Measurements from ENCODE around the gene CYP4V2.

CYP4V2 gene

DNA sequence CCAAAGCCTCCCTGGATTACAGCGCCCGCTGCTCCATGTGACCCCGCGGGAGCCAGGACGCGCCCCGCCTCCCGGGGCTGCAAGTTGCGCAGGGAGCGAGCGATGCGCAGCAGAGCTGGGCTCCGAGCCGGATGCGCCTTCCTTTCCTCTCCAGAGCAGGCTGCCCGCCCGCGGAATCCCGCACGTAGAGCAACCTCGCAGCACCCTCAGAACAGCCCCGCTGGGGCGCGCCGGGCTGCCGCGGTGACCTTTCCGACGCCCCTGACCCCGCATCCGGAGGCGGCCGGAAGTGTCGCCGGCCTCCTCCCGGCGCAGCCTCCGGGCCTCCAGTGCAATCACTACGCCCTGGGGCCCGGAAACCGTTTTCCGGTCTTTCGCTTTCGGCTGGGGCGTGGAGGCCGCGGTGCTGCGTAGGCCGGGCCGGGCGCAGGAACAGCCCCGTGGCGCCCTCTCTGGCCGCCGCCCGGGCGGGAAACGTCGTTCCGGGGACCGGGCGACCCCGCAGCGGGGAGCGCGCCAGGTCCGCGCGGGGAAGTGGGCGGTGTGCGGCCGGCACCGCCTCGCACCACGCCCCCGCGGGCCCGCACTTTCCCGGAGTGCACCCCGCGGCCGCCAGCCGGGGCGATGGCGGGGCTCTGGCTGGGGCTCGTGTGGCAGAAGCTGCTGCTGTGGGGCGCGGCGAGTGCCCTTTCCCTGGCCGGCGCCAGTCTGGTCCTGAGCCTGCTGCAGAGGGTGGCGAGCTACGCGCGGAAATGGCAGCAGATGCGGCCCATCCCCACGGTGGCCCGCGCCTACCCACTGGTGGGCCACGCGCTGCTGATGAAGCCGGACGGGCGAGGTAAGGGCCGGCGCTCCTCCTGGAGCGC, at the start of gene CYP4V2:
Gene CYP4V2, plus strand, starts transcription at position 368 of the 866 bp plus-strand sequence. Its CDS starts 257 bp downstream, at position 625.
- DNase-seq: peak; percentile 94 to 96 (median 95)

DNA sequence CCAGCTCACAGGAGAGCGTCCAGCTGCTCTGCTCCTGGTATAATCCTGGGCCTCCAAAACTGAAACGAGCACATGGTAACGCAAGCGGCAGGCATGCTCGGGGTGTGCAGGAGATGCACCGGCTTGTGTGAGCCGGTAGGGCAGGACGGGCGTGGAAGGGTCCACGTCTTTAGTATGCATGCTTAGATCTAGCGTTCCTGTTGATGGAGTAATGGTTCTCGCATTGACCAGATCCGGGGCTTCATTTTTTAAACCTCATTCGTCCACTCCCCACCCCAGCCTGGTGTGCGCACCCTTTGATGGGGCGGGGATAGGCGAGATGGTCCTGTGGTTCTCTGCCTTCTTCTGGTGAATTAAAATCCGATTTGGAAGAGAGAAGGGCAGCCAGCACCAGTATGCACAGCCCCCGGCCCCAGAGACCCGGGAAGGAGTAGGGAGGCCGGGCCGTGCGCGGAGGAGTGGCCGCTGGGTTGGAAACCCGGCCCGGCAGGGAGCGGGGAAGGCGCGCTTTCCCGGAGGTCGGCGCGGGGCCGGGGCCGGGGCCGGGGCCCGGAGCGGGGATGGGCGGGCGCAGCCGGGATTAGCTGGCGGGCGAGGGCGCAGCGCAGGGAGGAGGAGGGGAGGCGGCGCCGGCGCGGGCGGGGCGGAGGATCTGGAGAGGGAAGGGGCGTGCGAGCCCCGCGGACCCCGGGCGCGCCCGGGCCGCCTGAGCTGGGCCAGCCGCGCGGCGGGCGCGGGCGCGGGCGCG, 47.0 kb upstream of the CYP4V2 start:
- DNase-seq: no peak

DNA sequence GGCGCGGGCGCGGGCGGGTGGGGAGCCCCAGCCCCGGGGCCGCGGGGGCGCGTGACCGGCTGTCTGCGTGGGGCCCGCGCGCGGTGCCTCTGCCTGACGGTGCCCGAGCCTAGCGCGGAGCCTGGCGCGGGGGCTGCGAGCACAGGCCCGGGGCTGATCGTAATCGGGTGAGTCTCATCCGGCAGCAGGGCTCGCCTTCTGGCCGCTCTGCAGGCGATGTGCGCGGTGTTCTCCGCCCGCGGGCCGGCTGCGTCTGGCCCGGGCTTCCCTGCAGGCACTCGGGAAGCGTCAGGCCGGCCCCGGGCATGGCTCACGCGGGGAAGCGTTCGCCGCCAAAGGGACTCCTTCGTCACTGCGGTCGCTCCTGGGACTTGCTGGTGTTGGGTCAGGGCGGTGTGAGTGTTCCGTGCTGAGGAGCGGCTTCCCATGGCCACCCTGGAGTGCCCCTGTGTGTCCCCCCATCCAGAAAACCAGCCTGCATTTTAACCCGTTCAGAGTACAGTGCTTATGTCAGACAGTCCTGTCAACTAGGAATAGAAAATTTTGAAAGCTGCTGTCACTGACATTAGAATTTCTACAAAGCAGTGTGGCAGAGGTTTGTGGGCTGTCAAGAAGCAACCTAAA, 46.3 kb upstream of the CYP4V2 start:
- peak; percentile 13 to 36 (median 30) for DNase-seq

DNA sequence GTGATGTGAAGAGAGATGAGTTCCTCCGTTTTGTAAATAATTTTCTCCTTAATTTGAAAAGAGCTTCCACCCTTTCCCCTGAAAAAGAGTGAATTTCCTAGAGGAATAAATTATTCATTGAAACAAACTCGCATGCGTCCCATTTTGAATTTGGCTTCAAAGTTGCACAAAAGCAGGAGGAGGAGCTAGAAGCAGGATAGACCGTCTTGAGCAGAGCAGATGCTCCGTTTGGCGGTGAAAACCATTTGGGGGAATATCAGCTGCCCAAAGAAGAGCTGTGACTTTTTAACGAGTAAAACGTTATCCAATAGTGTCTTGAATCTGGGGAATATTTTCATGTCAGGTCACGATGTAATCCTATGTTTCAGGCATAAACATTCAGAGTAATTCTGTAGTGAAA, 44.9 kb upstream of the CYP4V2 start:
- no peak for DNase-seq

DNA sequence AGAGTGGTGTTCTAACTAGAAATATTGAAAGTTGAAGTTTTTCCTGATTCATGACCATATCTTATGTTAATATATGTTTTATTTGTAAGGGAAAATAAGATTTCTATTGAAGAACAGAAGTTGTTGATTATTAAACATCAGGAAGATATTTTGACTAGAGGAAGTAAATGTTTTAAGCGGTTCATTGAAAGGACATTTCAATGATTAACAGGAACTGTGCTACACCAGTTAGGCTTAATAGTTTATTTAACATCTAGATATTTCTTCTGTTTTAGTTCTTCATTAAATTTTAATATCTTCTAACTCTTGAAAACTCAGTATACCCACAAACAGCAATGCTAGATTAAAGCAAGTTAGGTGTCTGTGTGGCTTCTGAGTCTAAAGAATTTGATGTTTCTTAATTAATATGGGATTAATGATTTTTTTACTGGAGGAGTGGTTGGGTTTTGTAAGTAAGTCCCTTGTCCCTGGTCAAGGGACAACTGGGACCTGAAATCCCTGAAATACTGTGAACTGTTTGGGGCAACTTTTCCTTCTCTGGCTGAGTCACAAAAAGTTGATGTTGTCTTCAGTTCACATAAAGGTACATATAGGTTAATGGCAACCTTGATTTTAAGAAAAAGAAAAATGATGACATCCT, 42.9 kb upstream of the CYP4V2 start:
- DNase-seq: no peak

DNA sequence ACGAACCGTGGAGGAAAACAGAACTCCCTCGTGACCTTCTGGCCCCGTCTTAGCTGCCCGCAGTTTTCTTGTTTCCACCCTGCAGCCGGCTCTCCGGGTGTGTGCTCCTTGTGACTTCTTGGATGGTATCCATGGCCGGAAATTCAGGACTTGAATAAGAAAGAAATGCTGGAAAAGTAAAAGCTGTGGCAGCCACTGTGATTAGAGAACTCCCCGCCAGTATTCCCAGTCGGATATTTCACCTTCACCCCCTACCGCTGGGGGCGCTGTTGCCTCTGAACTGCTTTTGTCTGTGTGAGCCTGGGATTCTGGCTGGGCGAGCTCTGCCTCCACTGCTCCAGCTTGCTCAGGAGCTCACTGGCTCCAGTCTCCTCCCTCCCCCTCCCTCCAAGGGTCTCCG, 41.5 kb upstream of the CYP4V2 start:
- no peak for DNase-seq

DNA sequence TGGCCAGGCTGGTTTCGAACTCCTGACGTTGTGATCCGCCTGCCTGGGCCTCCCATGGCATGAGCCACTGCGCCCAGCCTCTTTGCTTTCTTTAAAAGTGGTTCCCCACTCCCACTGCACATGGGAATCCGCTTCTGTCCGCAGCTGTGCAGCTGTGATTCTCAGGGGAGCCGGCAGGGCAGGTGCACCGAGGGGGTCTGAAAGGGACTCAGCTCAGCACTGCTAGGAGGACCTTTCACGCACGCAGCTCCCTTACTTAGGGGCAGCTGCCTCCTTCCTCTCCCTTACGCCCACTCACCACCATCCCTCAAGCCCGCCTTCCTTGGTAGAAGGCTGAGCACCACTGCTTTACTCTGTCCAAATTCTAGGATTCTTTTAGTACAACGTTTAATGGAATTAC, 40.4 kb upstream of the CYP4V2 start:
- no peak for DNase-seq

DNA sequence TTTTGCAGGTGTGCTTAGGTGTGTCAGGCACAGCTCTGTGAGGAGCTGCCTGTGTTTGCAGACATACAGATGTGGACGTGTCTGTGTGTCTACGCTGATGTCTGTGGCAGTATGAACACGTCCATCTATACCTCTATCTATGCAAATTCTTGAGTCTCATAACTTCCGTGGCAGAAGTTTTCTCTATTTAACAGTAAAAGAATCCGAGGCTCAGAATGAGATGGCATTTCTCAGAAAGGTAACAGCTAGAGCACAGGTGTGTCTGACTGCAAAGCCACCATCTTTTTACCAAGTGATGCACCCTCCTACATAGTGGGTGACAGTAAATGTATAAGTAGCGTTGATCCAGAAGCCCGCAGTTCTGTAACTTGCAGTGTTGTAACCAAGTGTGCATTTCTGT, 39.9 kb upstream of the CYP4V2 start:
- no peak for DNase-seq

DNA sequence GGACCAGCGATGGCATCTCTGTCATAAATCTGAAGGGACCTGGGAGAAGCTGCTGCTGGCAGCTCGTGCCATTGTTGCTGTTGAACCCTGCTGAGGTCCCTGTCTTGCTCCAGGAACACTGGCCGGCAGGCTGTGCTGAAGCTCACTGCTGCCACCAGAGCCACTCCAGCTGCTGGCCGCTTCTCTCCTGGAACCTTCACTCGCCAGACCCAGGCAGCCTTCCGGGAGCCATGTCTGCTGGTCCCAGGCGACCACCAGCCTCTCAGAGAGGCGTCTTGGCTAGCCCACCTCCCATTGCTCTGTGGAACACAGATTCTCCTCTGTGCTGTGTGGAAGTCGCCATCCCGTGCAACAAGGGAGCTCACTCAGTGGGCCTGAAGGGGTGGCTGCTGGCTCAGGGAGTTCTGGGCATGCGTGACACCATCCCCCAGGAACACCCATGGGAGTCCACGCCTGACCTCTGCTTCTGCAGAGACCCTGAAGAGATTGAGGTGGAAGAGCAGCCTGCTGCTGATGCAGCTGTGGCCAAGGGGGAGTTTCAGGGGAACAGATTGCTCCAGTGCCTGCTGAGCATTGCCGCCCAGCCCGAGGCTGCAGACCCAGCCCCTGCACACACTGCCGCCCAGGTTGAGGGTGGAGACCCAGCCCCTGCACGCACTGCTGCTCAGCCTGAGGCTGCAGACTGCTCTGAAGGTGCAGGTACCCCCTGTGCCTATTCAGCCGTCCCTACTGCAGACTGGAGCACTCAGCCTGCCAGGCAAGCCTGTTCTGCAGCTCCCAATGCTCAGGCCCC, 33.1 kb upstream of the CYP4V2 start:
- DNase-seq: no peak

DNA sequence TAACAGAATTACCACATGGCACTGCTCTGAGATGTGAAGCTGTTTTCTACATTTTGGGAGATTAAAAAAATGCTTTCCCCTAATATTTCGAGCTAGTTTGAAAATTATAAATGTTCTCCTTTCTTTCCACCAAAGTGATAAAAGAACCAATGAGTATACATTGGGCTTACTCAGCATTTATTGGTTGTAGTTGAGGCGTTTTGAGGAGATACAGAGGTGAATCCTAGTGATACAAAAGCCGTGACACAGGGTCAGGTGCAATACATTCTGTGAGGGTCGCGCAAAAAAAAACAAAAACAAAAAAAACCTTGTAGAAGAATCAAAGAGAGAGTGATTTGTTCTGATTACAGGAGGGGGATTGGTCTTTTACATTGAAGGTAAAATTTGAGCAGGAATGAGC, 32.4 kb upstream of the CYP4V2 start:
- no peak for DNase-seq

DNA sequence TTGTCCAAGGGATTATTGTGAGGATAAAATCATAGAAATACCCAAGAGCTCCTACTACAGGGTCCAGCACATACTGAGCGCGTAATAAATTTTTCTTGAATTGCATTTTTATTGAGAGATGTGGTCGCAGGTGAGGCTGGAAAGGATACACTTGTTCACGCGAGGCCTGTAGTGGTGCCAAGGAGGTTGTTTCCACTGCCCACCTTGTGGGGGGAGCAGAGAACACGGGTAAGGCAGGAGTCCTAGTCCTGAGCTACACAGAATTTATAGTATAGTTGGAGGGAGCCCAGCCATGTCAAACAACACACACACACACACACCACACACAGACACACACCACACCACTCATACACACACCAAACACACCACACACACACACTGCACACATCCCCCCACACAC, 31.8 kb upstream of the CYP4V2 start:
- no peak for DNase-seq

DNA sequence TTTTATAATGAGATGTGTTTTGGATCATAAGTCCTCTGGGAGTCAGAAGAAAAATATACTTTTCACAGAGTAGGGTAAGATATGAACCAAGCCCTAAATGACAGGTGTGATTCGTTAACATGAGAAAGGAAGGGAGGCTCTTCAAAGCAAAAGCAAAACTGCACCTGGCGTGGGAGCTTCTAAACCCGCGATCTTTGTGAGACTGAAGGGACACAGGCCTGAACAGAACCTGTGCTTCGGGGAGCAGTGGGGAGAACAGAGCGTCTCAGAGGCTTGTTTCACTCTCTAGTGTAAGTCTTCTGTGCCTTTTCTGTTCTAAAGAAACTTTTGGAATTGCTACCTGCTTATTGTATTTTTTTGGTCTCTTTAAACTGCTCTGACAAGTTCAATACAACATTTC, 30.2 kb upstream of the CYP4V2 start:
- DNase-seq: no peak

DNA sequence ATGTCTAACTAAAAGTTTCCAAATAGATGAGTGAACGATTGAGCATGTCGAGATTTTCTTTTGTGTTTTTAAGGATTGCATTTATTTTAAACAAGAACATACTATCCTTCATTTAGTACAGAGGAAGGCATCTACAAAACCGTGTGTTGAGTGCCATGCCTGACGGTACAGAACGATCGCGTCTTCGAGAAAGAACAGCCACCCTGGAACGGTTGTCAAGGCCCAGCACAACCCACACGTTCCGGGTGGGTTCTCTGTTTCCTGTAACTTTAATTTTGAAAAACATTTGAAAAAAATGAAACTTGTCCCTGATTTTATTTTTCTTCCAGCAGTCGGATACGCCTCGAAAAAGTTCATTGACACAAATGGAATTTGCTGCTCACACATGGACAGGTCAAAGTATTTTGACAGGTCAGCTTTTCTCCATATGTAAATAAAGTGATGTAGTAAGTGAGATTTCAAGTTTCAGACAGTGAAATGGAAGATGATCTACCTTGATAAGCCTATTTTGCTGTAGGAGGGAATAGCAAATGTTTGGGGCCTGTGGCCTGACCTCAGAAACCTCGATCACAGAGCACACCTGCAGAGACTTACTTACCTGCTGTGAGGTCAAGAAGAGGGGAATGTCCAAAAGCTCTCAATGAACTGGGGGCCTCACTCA, 24.4 kb upstream of the CYP4V2 start:
- DNase-seq: no peak

DNA sequence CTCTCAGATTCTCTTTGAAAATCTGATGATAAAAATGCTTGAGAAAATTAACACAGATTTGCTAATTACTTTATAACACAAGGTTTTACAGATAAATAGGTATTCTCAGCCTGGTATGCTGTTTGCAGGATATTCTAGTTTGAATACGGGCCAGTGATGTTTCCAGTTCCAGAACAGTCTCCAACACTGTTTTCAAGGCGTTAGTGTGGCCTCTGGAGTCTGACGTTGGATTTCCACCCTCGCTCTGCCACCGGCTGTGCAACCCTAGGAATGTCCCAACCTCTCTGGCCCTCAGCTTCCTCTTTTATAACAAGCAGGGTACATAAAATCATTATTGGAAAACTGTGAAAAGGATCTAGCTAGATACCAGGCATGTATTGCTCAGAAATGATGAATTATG, 23.8 kb upstream of the CYP4V2 start:
- DNase-seq: no peak

DNA sequence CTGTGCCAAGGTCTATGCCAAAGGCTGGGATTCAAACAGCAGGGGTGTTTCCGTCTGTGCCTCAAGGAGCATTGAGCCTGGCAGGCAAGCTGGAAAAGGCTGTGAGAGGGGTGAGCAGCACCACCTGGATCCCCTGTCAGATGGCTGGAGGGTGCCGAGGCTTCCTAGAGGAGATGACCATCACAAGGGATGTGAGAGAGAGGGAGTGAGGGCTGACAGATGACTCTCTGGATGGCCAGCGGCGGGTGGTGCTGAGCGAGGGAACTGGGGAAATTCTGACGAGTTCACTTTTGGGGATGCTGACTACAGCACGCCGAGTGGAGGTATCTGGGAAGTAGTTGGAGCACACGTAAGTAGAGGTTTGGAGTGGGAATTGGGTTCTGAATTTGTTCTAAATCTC, 22.6 kb upstream of the CYP4V2 start:
- no peak for DNase-seq

DNA sequence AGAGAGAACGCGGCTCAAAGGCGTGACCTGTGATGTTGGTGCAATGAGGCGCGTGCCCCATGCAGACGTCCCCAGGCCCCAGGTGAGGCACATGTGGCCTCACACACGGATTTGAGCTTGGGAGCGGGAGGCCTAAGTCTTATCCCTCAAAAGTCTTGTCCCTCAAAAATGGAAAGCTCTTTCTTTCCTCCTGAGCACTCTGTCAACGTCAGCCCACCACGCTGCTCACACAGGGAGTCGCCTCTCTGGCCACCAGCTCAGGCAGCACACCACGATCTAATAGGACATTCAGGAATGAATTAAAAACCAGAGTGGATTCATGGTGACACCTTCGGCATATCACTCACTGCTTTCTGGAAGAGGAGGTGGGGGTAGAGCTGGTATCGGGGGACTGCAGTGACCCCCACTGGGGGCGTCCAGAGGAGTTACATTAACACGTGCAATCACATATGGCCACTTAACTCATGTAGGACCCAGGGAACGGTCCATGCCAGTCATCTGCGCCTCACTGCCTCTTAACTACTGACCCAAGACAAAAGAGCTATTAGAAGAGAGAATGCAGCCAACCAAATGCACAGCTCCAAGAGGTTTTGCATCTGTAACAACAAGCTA, 21.9 kb upstream of the CYP4V2 start:
- DNase-seq: no peak

DNA sequence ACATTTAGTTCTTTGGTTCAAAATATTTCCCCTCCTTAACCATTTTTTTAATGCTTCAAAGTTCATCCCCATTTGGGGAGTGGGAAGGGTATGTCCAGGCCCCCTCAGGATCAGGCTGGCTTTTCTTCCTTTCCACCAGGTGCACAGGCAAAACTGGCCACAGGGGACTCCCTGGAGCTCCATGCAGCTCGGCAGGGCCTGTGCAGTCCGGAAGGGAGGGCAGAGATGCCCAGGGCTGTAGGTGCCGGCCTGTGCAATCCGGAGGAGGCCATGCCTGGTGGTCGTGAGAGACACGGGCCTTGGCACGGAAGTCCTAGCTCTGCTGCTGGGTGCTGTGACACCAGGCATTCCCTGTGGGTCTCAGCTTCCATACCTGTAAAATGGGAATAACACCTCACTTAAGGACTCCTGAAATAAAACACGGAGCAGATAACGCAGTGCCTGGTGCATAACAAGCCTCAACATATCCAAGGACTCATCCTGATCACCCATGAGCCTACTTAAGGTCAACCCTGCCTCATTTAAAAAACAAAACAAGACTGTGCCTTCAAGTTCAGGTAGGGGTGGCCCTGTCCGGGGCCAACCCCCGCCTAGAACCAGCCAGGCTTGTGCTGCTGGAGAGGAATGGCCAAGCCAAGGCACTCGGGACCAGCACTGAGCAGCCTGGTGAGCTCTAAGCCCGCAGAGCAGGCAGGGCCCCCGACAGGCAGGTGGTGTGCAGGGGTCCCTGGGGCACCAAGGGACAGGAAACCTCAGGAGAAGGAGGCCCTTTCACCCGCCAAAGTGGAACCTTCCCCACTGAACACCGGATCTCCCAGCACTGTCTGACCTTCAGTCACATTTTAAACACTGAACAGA, 21.2 kb upstream of the CYP4V2 start:
- DNase-seq: no peak

DNA sequence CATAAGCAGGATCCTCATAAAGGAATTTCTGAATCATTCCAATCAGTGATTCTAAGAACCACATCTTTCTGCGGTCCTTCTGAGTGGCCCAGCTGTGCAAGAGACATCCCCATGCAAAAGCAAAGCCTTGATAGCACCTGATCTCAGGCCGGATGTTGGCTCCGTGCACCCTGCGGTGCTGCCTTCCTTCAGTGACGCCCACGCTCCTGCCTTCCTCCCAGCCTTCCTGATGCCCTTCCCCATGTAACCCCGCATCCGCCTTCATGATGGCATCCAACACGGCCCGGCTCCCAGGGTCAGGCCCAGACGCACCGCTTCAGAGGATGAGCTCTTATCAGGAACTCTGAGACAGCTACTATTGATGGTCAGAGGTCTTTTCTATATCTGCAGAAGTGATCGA, 20.4 kb upstream of the CYP4V2 start:
- DNase-seq: no peak

DNA sequence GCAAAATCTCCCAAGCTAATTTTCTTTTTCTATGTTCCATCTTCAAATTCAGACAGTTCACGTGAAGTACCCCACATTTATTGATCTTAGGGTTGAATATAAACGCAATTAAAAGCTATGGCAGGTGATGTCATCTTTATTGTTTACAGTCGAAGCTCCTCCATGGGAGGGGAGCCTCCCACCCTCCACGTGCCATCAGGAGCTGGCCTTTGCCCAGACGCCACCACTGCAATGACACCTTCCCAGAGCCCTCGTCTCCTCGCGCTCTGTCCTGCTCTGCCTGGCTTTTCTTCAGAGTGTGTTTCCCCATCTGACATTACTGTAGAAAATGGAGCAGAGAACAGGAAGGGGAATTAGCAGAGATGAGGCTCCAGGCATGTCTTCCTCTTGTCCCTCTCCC, 18.8 kb upstream of the CYP4V2 start:
- no peak for DNase-seq

DNA sequence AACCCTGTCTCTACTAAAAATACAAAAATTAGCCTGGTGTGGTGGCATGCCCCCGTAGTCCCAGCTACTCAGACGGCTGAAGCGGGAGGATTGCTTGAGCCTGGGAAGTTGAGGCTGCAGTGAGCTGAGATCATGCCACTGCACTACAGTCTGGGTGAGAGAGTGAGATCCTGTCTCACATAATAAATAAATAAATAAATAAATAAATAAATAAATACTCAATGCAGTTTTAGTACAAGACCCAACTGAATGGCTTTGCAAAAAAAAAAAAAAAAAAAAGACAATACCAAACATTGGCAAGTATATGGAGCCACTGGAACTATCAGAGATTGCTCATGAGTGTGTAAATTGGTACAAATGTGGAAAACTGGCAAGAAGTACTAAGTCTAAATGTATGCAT, 3.3 kb upstream of the CYP4V2 start:
- DNase-seq: no peak
